GM19324 (cell line): ENCODE measurements around the gene MAPK1.
"Not testable (repeated sequence)": the region's sequence is repeated elsewhere in the genome, so short reads cannot be mapped to it uniquely, and the experiment has no call there.

Experiments
- ATAC-seq: cut with Tn5 transposase; IDR thresholded peaks from one replicate; pipeline ENCODE4 v1.9.1; 2021; ENCODE audit warnings: mild to moderate bottlenecking, moderate library complexity; ENCODE audit not compliant: unreplicated experiment, low FRiP score

The MAPK1 gene

DNA sequence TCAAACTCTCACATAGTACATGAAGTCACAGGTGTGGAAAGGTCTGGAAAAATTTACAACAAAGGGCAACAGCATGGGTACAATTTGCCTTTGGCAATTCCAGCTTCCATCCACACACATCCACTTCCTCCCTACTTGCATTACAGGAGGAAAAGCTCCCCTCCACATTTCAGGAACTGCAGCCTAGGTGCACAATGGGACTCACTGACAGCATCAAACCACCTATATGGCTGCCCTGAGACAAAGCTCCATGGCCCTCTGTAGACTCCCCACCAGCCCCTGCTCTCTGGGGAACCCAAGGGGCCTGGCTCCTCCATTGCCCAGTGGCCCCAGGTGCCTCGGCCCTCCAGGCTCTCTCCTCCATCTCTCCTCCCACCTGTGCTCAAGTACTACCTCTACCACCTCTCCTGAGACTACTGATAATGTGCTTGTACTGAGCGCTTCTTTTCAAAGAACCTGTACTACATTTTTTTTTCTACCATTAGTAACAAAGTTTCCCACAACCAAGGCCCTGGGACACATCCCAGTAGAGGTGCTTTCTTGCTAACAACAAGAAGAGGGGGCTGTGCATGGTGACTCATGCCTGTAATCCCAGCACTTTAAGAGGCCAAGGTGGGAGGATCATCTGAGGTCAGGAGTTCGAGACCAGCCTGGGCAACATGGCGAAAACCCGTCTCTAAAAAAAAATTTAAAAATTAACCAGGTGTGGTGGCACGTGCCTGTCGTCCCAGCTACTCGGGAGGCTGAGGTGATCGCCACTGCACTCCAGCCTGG lies 136.7 kb downstream of the MAPK1 start:
- no peak for ATAC-seq

DNA sequence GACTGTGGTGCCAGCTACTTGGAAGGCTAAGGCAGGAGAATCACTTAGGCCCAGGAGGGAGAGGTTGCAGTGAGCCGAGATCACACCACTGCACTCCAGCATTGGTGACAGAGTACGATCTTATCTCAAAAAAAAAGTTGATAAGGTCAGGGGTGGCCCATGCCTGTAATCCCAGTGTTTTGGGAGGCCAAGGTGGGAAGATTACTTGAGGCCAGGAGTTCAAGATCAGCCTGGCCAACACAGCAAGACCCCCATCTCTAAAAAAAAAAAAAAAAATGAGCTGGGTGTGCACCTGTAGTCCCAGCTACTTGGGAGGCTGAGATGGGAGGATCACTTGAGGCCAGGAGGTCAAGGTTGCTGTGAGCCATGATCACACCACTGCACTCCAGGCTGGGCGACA lies 138.3 kb downstream of the MAPK1 start:
- not testable (repeated sequence) for ATAC-seq

DNA sequence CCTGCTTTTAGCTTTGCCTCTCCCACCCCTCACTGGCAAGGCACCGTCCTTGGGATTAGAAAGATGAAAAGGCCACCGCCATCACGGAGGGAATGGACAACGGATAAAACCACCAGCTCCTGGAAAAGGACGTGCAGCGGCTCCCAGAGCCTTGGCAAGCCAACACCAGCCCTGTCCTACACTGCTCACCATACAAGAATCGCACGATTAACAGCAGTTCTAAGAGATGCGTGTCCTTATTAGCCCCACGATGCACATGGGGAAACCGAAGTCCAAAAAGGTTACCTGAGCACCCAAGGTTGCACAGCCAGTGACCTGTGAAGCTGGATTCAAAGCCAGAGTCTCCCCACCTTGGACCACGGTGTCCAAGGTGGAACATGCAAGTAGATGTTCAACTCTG lies 139.2 kb downstream of the MAPK1 start:
- no peak for ATAC-seq

DNA sequence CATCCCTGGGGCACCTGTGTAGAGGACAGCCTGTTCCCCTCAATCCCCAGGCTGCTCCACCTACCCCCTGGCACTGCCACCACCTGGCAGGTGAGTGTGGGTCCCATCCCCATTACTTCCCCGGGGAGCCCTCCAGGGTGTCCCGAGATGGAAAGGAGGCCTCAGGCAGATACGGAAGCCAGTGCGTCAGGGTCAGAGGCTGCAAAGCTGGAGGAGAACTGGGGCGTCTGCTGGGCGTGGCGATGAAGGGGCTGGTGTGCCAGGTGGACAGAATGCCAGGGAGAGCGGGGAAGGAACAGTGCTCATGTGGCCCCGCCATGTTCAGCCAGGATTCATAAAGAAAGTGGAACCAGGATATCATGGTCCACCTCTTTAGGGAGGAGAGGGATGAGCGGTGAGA lies 139.7 kb downstream of the MAPK1 start:
- no peak for ATAC-seq

DNA sequence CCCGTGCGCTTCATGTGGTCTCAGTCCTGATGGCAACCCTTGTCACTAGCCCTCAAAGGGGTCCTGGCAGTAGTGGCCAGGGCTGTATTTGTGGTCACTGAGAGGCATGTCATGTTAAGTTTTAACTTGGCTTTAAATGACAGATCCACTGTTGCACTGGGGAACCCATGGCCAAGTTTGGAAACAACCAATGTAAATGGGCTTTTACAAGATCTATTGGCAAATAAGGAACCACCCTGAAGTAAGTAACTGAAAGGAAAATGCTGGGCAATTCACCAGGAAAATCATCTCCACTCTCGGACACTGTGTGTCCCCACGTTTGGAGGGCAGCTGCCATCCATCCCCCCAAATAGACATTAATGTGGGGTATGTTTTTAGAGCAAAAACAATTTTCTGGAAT lies 140.3 kb downstream of the MAPK1 start:
- no peak for ATAC-seq

DNA sequence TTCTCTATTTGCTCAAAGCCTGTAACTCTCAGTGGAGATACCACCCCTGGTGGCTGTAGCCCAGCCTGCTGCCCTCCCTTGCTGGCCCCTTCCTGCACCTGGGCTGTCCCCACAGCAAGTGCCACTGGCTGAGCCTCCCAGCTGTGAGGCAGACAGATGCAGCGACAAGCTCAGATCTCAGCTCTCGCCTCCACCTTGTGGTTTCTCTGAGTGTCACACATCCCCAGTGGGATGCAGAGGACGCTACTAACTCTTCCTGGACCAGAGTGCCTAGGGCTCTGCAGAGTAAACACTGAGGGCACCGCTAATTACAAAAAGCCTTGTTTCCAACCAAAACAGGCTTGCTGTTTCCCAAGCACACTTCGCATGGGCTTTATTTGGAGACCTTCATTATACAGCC lies 140.8 kb downstream of the MAPK1 start:
- ATAC-seq, result no peak

DNA sequence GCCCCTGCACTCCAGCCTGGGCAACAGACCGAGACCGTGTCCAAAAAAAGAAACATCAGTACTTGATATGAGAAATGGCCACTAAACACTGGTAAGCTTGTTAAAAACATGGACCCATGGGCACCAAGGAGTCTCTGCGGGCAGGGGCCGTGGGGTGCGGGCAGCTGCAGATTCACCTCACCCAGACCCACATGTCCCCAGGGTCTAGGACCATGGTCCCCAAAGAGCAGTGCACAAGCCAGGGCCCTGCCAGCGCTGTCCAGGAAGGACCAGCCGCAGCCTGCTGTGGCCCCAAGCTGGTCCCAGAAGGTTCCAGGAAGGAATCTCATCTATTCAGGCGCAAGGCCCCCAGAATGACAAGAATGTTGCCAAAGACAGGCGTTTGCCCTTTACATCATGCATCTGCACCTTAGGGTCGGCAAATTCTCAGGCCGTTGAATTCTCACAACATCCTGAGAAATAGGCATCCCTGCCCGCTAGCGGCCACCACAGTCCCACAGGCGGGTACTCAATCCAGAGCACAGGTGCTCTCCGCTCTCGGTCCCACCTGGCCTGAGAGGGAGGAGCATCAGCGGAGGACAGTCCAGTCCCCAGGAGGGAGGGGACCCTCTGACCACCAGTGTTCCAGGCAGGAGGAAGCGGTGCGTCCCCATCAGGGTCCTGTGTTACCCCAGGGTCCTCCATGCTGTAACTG lies 141.3 kb downstream of the MAPK1 start:
- no peak for ATAC-seq

DNA sequence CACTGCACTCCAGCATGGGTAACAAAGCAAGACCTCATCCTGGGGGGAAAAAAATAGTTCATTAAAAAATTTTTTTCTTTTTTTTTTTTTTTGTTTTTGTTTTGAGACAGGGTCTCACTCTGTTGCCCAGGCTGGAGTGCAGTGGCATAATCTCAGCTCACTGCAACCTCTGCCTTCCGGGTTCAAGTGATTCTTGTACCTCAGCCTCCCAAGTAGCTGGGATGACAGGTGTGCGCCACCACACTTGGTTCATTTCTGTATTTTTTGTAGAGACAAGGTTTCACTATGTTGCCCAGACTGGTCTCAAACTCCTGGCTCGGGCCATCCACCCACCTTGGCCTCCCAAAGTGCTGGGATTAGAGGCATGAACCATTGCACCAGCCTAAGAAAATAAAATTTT lies 142.9 kb downstream of the MAPK1 start:
- ATAC-seq, result not testable (repeated sequence)

DNA sequence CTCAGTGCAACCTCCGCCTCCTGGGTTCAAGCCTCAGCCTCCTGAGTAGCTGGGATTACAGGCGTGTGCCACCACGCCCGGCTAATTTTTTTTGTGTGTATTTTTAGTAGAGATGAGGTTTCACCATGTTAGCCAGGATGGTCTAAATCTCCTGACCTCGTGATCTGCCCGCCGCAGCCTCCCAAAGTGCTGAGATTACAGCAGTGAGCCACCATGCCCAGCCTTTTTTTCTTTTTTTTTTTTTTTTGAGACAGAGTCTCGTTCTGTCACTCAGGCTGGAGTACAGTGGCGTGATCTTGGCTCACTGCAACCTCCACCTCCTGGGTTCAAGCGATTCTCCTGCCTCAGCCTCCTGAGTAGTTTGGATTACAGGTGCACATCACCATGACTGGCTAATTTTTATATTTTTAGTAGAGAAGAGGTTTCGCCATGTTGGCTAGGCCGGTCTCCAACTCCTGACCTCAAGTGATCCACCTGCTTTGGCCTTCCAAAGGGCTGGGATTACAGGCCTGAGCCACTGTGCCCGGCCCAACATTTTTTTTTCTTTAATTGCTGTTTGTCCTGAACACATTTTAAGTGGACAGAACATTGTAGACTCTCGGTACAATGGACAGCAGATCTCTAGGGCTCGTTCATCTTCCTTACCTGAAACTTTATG lies 146.1 kb downstream of the MAPK1 start:
- ATAC-seq, result not testable (repeated sequence)

DNA sequence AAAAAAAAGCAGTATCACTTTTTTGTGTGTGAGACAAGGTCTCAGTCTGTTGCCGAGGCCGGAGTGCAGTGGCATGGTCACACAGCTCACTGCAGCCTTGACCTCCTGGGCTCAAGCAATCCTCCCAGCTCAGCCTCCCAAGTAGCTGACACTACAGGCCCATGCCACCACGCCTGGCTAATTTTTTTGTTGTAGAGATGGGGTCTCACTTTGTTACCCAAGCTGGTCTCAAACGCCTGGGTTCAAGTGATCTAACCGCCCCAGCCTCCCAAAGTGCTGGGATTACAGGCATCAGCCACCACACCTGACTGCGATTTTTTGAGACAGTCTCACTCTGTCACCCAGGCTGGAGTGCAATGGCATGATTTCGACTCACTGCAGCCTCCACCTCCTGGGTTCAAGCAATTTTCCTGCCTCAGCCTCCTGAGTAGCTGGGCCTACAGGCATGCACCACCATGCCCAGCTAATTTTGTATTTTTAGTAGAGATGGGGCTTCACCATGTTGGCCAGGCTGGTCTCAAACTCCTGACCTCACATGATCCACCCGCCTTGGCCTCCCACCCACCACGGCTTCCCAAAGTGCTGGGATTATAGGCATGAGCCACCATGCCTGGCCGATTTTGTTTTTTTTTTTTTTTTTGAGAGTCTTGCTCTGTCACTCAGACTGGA lies 147.1 kb downstream of the MAPK1 start:
- not testable (repeated sequence) for ATAC-seq

DNA sequence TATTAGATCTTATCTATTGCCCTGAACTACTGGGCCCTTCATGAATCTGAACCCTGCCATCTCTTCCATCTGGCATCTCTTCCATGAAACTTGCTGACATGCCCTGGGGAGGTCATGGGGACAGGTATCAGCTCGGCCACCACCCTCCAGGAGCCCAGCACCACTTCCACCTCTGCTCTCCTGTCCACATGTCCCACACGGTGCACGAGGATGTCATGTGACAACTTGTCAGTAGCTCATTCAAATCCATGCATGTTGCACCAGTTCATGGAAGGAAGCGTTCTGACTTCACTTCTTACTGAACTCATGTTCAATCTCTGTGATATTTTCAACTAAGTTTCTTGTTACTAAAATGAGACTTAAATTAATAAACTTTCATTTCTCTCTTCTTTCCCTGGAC lies 148.4 kb downstream of the MAPK1 start:
- ATAC-seq, result no peak

DNA sequence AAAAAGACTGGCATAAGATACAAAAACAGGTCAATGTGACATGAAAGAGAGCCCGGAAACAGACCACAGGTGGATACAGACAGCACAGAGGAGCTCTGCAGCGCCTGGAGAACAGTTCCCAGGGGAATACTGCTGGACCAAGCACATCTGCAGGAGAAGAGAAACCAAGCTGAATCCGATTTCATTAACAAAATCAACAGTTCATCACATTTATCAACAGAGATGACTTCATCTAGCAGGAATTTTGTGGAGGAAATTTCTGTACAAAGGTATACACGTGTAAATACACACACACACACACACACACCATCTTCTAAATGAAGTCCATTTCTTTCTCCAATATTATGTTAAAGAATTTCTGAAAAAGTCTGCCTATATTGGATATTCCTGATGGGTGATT lies 148.9 kb downstream of the MAPK1 start:
- no peak for ATAC-seq

DNA sequence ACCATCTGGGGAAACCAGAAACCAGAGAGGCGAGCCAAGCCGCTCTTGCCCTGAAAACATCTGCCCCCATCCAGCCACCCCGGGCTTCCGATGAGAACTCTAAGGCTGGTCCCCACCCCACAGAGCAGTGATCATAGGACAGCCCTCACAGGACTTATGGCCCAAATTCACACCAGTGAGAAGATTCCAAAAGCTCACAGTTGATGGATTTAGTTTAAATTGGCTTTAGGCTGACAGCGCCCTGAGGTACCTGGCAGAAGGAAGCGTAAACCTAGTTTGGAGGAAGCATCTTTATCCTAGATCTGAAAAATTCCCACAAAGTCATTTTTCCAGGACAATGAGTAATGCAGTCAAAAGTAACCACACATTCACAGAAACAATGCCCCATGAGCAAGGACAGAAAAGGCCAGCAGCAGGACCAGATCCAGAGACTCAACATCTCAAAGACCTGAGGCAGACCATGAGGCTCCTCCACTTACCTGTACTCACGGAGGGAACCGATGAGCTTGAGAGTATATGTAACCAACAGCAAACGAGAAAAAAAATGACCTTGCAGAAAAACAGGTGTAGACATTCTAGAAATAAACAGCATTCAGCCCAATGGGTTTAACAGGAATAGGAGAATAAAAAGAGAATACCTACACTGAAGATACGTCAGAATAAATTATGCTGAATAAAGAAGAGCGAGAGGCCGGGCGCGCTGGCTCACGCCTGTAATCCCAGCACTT lies 150.9 kb downstream of the MAPK1 start:
- not testable (repeated sequence) for ATAC-seq

DNA sequence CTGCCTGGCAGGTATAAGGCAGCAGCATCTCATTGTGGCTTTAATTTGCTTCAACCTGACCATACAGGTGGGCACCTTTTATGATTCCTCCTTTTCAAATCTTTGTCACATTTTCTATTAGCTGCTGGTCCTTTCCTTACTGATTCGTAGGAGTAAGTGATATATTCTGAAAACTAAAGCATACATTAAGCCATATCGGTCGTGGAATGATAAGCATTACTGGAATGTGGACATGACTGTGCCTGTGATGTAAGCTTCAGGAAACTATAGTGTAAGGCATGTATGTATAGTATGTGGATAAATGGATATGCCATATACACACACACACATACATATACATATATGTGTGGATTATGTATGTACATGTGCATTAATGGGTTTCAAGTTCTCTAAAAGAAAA lies 152.7 kb downstream of the MAPK1 start:
- ATAC-seq, result no peak

DNA sequence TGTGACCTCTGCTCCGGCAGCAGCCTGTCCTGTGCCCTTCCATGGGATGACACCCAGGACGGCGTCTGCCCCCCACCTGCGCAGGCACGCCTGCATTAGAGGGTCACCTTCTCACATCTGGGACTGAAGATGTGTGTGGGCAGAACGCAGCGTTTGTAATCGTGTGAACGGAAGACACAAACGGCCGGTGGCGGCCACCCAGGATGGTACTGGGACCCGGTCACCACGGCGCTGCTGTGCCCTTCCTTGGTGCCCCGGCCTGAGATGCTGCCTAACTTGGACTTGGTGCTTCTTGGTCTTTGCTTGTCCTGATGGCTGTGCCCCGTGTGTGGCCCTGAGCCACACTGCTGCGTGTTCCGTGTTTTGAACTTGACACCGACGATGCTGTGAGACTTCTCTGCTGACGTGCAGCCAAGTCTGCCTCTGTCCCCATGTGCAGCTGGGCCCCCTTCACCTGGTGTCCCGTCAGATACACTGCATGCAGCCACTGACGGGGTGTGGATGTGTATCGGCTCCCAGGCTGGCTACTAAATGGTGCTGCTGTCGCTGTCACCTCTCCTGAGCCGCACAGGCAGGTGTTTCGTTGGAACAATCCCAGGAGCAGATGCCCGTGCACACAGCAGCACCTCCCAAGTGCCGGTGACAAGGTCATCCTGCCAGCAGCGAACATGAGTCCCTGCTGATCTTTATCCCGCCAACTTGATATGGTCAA lies 153.2 kb downstream of the MAPK1 start:
- ATAC-seq, result no peak

DNA sequence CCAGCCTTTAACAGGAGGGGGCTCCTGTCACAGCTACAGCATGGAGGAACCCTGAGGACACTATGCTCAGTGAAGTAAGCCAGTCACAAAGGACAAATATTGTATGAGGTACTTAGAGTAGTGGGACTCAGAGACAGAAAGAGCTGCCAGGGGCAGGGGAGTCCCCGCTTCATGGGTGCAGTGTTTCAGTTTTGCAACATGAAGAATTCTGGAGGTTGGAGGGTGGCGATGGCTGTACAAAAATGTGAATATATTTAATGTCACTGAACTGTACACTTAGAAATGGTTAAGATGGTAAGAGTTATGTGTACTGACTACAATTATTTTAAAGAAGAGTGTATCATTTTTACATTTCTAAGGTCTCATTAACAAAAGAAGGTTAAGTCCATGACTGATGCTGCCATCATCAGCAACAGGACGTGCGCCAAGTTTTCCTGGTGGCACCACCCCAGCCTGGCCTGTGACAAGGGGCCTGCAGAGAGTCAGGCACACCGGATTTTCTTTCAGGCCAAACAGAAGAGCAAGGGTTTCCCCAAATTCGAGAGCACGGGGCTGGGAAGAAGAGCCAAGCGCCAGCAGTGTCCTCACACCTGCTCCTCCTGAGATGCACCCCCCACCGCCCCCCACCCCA lies 153.9 kb downstream of the MAPK1 start:
- no peak for ATAC-seq

DNA sequence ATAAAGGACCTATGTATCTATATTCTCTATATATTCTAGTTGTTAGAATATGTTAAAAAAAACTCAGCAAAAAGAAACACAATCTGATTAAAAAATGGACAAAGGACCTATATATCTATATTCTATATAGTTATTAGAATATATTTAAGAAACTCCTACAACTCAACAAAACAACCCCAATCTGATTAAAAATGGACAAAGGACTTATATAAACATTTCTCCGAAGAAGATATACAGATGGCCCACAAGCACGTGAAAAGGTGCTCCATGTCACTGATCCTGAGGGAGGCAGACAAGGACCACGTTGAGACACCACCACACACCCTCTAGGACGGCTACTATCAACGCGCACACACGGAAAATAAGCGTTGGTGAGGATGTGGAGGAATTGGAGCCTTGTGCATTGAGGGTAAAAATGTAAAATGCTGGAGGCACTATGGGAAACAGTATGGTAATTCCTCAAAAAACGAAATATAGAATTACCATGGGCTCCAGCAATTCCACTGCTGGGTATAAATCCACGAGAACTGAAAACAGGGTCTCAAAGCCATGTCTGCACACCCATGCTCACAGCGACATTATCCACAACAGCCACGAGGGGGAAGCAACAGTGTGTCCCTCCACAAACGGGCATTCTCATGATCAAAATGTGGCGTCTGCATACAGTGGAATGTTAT lies 154.6 kb downstream of the MAPK1 start:
- no peak for ATAC-seq

DNA sequence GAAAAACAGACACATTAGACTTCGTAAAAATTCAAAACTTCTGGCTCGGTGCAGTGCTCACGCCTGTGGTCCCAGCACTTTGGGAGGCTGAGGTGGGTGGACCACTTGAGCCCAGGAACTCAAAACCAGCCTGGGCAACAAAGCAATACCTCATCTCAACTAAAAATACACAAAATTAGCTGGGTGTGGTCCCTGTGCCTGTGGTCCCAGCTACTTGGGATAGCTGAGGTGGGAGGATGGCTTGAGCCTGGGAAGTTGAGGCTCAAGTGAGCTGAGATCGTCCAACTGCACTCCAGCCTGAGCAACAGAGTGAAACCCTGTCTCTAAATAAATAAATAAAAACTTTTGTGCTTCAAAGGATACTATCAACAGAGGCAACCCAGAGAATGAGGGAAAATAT lies 155.6 kb downstream of the MAPK1 start:
- no peak for ATAC-seq

DNA sequence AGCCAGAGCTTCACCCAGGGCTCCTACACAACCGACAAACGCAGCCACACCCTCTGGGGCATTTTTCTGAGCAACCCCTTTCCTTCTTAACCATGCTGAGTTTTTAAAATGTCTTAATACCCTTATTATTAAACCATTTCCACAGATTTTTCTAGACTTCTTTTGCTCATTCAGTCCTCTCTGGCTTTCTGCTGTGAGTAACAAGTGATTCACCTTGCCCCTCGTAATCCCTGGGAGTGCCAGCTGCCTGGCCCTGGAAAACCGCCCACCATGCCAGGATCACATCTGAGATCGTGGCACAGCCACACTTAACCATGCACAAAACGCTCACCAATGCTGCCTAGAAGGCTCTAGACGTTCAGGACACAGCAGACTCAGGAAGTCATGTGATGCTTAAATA lies 157.3 kb downstream of the MAPK1 start:
- ATAC-seq, result no peak
